Endothelial cell (in vitro differentiated cells): ENCODE data around the gene CCRL2. TPM values are rescaled to one million over a fixed set of nuclear protein-coding genes. Genes with fewer than 3 reads are reported as not detected.

Experiments
- DNase-seq: peaks from one replicate; pipeline ENCODE4 v3.0.0; 2021; ENCODE audit warnings: low spot score
- H3K27ac Mint-ChIP-seq: one replicate; pipeline ENCODE4 v1.8.0; 2021; ENCODE audit warnings: mixed read lengths, inconsistent platforms; ENCODE audit not compliant: unreplicated experiment
- H3K27me3 Mint-ChIP-seq: one replicate; pipeline ENCODE4 v1.8.0; 2021; ENCODE audit warnings: mild to moderate bottlenecking, moderate library complexity, mixed read lengths, inconsistent platforms; ENCODE audit not compliant: unreplicated experiment
- H3K36me3 Mint-ChIP-seq: one replicate; pipeline ENCODE4 v1.8.0; 2021; ENCODE audit warnings: mild to moderate bottlenecking, low read depth, mixed read lengths, inconsistent platforms; ENCODE audit not compliant: unreplicated experiment
- H3K4me1 Mint-ChIP-seq: one replicate; pipeline ENCODE4 v1.8.0; 2021; ENCODE audit warnings: mild to moderate bottlenecking, mixed read lengths, inconsistent platforms; ENCODE audit not compliant: unreplicated experiment
- H3K4me3 Mint-ChIP-seq: one replicate; pipeline ENCODE4 v1.8.0; 2021; ENCODE audit warnings: mild to moderate bottlenecking, mixed read lengths, inconsistent platforms; ENCODE audit not compliant: unreplicated experiment
- H3K9me3 Mint-ChIP-seq: one replicate; pipeline ENCODE4 v1.8.0; 2021; ENCODE audit warnings: mixed read lengths, inconsistent platforms; ENCODE audit not compliant: unreplicated experiment
- total RNA-seq: library from RNA; stranded (reverse); fragmentation: NEBNext Ultra II Directional; extraction: Animal tissue kit (Norgen Biotek cat#: 25700); gene quantifications from one replicate; pipeline ENCODE4 v1.2.1, GENCODE V29; 2021; ENCODE audit not compliant: unreplicated experiment
- TF ChIP-seq, protein P1 (sequence below): fragments of 200-600 bp; sonication (generic); IDR thresholded peaks from one replicate; pipeline ENCODE4 v1.5.0; 2021; ENCODE audit warnings: antibody characterized with exemption; ENCODE audit not compliant: unreplicated experiment

Gene CCRL2
- total RNA-seq, 1 donor from 2014 or later, result 1.4 TPM

DNA sequence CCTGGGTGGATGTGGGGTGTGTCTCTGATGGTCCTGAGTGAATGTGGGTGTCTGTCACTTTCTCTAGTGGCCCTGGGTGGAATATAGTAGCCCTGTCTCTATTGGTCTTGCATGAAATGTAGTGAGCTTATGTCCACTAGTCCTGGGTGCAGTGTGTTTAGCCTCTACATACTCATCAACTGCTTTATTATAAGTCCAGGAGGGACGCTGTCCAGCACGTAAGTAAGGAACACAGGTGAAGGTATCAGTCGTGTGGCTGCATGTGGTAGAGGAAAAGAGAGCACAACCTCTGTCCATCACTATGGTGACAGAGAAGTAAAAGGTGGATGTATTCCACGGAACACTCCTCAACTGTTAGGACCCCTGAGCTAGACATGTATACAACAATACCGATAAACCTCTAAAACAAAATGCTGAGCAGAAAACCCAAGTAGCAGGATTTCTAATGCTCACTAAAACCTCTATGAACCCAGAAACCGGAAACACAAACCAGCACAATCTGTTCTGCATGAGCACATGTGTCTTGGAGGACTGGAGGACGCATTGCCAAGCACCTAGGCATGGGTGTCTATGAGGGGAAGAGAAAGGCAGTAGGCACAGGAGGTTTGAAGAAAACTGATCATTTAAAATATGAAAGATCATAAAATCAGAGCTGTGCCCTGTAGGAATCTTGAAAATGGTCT lies 46.6 kb downstream of the CCRL2 start:
- Mint-ChIP-seq H3K36me3 (no peaks in the 10 kb centered on the region), H3K27ac (no peak overlapping the region), H3K4me3 (no peak overlapping the region), H3K9me3 (no peaks in the 10 kb centered on the region), H3K27me3 (peaks cover 6% of the 10 kb centered on the region), H3K4me1 (no peaks in the 10 kb centered on the region)
- TF ChIP-seq, protein P1, sequence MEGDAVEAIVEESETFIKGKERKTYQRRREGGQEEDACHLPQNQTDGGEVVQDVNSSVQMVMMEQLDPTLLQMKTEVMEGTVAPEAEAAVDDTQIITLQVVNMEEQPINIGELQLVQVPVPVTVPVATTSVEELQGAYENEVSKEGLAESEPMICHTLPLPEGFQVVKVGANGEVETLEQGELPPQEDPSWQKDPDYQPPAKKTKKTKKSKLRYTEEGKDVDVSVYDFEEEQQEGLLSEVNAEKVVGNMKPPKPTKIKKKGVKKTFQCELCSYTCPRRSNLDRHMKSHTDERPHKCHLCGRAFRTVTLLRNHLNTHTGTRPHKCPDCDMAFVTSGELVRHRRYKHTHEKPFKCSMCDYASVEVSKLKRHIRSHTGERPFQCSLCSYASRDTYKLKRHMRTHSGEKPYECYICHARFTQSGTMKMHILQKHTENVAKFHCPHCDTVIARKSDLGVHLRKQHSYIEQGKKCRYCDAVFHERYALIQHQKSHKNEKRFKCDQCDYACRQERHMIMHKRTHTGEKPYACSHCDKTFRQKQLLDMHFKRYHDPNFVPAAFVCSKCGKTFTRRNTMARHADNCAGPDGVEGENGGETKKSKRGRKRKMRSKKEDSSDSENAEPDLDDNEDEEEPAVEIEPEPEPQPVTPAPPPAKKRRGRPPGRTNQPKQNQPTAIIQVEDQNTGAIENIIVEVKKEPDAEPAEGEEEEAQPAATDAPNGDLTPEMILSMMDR, result no peak
- DNase-seq, result no peak

DNA sequence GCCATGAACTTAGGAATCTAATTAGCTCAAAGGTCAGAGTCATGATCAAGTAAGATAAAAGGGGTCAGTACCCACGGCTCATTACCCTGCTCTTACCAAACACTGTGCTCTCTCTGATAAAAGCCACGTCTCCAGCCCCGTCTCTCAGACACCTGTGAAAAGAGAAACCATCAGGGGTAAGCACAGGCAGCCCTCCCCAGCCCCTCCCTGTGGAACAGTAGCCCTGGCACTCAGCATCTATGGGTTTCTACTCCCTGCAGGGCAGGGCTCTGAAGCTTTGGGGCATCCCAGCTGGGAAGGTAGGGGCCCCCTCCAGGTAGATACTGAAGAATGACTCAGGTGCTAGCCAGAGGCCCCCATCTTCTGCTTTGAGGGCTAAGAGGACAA lies 47.1 kb downstream of the CCRL2 start:
- Mint-ChIP-seq H3K27me3 (peaks cover 6% of the 10 kb centered on the region), H3K4me1 (no peaks in the 10 kb centered on the region), H3K4me3 (no peak overlapping the region), H3K27ac (no peak overlapping the region), H3K9me3 (no peaks in the 10 kb centered on the region), H3K36me3 (no peaks in the 10 kb centered on the region)
- TF ChIP-seq, protein P1, result no peak
- no peak for DNase-seq

DNA sequence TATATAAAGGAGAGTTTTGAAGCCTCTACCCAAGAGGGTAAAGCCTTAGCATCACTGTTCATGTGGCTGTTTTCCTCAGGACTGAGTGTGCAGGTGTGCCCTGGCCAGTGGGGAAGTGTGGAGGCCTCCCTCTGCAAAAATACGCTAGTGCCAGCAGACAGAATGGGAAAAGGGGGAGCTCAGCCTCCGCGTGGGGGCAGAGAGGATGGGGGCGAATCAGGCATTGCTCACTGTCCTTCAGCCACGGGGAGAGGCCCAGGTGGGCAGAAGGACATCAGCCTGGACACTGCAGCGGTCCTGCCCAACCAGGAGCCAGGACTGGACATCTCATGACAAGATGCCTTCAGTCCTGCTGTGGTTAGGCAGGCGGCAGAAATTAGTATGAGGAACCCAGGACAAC lies 47.5 kb downstream of the CCRL2 start:
- H3K4me3 Mint-ChIP-seq, result no peak overlapping the region
- TF ChIP-seq, protein P1, result no peak
- H3K36me3 Mint-ChIP-seq, result no peaks in the 10 kb centered on the region
- H3K9me3 Mint-ChIP-seq, result no peaks in the 10 kb centered on the region
- peaks cover 6% of the 10 kb centered on the region for H3K27me3 Mint-ChIP-seq
- DNase-seq, result no peak
- no peak overlapping the region for H3K27ac Mint-ChIP-seq
- no peaks in the 10 kb centered on the region for H3K4me1 Mint-ChIP-seq

GRCh38 chr3:46455231-46456115 lies 48.4 kb downstream of the CCRL2 start:
- no peak for DNase-seq
- Mint-ChIP-seq H3K9me3 (no peaks in the 10 kb centered on the region), H3K27me3 (peaks cover 6% of the 10 kb centered on the region), H3K36me3 (no peaks in the 10 kb centered on the region), H3K4me3 (no peak overlapping the region), H3K27ac (no peak overlapping the region), H3K4me1 (no peaks in the 10 kb centered on the region)
- TF ChIP-seq, protein P1, result no peak

DNA sequence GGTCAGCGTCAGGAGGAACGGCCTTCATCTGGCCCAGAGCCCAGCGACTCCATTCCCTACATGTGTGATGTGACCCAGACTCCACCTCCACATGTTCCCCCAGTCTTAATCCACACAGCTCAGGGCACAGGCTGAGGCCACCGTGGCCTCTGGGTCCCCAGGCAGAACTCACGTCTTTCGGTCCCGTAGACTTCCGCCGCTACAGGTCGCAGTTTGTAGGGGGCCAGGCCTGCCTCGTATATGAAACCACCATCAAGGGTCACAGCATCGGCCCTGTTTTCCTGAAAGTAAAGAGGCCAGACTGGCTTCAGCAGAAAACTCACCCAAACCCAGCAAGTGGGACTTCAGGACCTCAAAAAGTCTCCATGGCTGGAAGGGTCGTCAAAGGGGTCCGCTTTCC lies 49.1 kb downstream of the CCRL2 start:
- no peak overlapping the region for H3K4me3 Mint-ChIP-seq
- no peaks in the 10 kb centered on the region for H3K9me3 Mint-ChIP-seq
- no peaks in the 10 kb centered on the region for H3K4me1 Mint-ChIP-seq
- H3K27ac Mint-ChIP-seq, result no peak overlapping the region
- no peaks in the 10 kb centered on the region for H3K36me3 Mint-ChIP-seq
- TF ChIP-seq, protein P1, result no peak
- no peak for DNase-seq
- H3K27me3 Mint-ChIP-seq, result peaks cover 6% of the 10 kb centered on the region
